GM23338 (cell line): ENCODE measurements around the gene LRMDA.

Source experiments
- CTCF ChIP-seq, 2 experiments: fragments of 200-600 bp in 1 of 2; sonication (generic) in 1 of 2; conservative IDR thresholded peaks; 2 replicates each; pipeline versions ENCODE4 v1.5.1 to v1.6.1; 2016 to 2017; ENCODE audit warnings: antibody characterized with exemption in 2 of 2, low read depth in 2 of 2, mild to moderate bottlenecking in 2 of 2, moderate library complexity in 1 of 2
- EZH2 ChIP-seq: fragments of 200-600 bp; sonication (generic); IDR thresholded peaks from one replicate; pipeline ENCODE4 v1.8.0; 2017; ENCODE audit warnings: antibody characterized with exemption, mild to moderate bottlenecking, low read depth; ENCODE audit not compliant: unreplicated experiment
- EZH2phosphoT487 ChIP-seq: fragments of 200-600 bp; sonication (generic); IDR thresholded peaks from one replicate; pipeline ENCODE4 v1.8.1; 2018; ENCODE audit warnings: antibody characterized with exemption; ENCODE audit not compliant: unreplicated experiment
- POLR2AphosphoS5 ChIP-seq: IDR thresholded peaks from 2 replicates; pipeline ENCODE4 v1.6.1; 2016; ENCODE audit warnings: antibody characterized with exemption, low read depth
- REST ChIP-seq: IDR thresholded peaks from one replicate; pipeline ENCODE4 v1.6.1; 2018; ENCODE audit warnings: antibody characterized with exemption; ENCODE audit not compliant: unreplicated experiment
- STAT1 ChIP-seq: IDR thresholded peaks from one replicate; pipeline ENCODE4 v1.6.1; 2016; ENCODE audit warnings: antibody characterized with exemption; ENCODE audit not compliant: unreplicated experiment

GRCh38 chr10:76175533-76176165 is 744.2 kb downstream of the LRMDA start:
- no peak for TF ChIP-seq EZH2phosphoT487
- TF ChIP-seq CTCF (conservative IDR thresholded peaks at IDR 0.05; ENCODE audit: low read depth in 2 of 2), result no peak
- TF ChIP-seq REST, result no peak
- no peak for TF ChIP-seq POLR2AphosphoS5
- no peak for TF ChIP-seq STAT1
- no peak for TF ChIP-seq EZH2
